SK-N-MC (cell line): ENCODE results near the gene ZZZ3.

ENCODE experiments used
- EZH2 ChIP-seq: fragments of 200-600 bp; sonication (generic); IDR thresholded peaks from one replicate; pipeline ENCODE4 v1.6.1; 2017; ENCODE audit warnings: antibody characterized with exemption
- POLR2AphosphoS5 ChIP-seq: IDR thresholded peaks from 2 replicates; pipeline ENCODE4 v1.6.1; 2012; ENCODE audit warnings: mild to moderate bottlenecking, low read depth, low read length, borderline replicate concordance

GRCh38 chr1:77649127-77649526 lies 33.3 kb downstream of the ZZZ3 start:
- TF ChIP-seq EZH2: no peak
- TF ChIP-seq POLR2AphosphoS5: no peak
